ENCODE results near the gene SCRN2.

The SCRN2 gene

GRCh38 chr17:47857551-47858455 is 16.7 kb upstream of the SCRN2 start:
- DNase-seq (ENCODE audit: low read depth): no peak
- TF ChIP-seq CTCF (conservative IDR thresholded peaks at IDR 0.05; ENCODE audit: low read length): no peak
- no peak overlapping the region for H3K4me3 ChIP-seq (ENCODE audit: low read length)

GRCh38 chr17:47856830-47857229 is 15.8 kb upstream of the SCRN2 start:
- DNase-seq (ENCODE audit: low read depth): no peak
- TF ChIP-seq CTCF (conservative IDR thresholded peaks at IDR 0.05; ENCODE audit: low read length): no peak
- no peak overlapping the region for H3K4me3 ChIP-seq (ENCODE audit: low read length)

- H3K4me3 ChIP-seq (ENCODE audit: low read length): no peak overlapping the region
- no peak for TF ChIP-seq CTCF (conservative IDR thresholded peaks at IDR 0.05; ENCODE audit: low read length)
- DNase-seq (ENCODE audit: low read depth): no peak
Observed at GRCh38 chr17:47855737-47856136, 14.7 kb upstream of the SCRN2 start.

- DNase-seq (ENCODE audit: low read depth): no peak
- H3K4me3 ChIP-seq (ENCODE audit: low read length): no peak overlapping the region
- TF ChIP-seq CTCF (conservative IDR thresholded peaks at IDR 0.05; ENCODE audit: low read length): no peak
Observed at GRCh38 chr17:47853616-47854015, 12.5 kb upstream of the SCRN2 start.

- no peak for DNase-seq (ENCODE audit: low read depth)
- TF ChIP-seq CTCF (conservative IDR thresholded peaks at IDR 0.05; ENCODE audit: low read length): no peak
- H3K4me3 ChIP-seq (ENCODE audit: low read length): no peak overlapping the region
Observed at GRCh38 chr17:47852113-47852949, 11.3 kb upstream of the SCRN2 start.

GRCh38 chr17:47851764-47852112 is 10.7 kb upstream of the SCRN2 start:
- no peak for DNase-seq (ENCODE audit: low read depth)
- TF ChIP-seq CTCF (conservative IDR thresholded peaks at IDR 0.05; ENCODE audit: low read length): no peak
- H3K4me3 ChIP-seq (ENCODE audit: low read length): no peak overlapping the region

All from AG10803 (cell line).